ENCODE measurements around the gene CAVIN3.
"Not testable (repeated sequence)": the region's sequence is repeated elsewhere in the genome, so short reads cannot be mapped to it uniquely, and the experiment has no call there.

Gene CAVIN3

DNA sequence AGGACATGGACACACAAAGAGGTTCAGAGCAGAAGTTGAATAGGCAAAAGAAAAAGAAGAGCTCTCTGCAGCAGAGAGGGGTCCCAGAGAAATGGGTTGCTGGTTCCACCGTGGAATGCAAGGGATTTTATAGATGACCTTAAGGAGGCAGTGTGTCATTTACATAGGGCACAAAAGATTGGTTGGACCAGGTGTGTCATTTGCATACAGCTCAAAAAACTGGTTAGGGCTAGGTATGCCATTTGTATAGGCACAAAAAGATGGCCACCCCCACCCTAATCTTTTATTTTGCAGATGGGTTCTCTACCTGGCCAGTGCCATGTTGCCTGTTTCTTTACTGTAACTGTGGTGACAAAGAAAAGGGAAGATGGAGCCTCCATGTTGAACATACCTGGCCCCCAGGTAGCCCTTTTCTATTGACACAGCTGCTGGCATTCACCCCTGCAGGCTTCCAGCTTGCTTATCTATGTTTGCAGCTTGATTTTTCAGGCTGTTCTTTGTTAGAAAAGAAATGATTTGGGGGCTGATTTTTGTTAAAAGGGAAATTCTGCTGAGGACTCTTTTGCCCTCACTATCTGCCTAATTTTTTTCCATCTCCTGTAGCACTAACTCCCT lies 3.1 kb upstream of the CAVIN3 start:
- no peak for DNase-seq

DNA sequence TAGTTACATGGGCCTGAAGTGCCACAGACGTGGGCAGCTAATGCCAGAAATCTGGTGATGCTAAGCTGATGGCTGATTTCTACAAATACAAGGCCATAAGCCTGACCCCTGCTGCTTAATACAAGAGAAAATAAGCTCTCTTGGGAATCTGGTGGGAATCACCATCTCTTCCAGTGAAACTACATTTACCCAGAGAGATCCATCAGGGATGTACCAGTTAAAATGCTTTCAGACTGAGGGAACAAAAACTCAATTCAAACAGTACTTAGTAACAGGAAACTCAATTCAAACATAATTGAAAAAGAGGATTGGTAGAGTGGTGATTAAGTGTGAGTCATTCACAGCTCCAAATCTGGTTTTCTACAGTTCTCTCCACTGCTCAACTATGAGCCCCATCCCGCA lies 1.7 kb upstream of the CAVIN3 start:
- no peak for DNase-seq

DNA sequence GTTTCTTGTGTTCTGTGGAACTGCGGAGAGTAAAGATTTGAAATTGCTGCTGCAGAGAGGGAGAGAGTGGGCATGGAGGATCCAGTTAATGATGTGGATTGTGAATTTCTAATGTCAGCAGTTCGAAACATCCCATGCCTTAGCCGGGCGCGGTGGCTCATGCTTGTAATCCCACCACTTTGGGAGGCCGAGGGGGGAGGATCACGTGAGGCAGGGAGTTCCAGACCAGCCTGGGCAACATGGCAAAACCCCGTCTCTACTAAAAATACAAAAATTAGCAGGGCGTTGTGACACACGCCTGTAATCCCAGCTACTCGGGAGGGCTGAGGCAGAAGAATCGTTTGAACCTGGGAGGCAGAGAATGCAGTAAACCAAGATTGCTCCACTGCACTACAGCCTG lies 1.1 kb upstream of the CAVIN3 start:
- DNase-seq, result no peak

DNA sequence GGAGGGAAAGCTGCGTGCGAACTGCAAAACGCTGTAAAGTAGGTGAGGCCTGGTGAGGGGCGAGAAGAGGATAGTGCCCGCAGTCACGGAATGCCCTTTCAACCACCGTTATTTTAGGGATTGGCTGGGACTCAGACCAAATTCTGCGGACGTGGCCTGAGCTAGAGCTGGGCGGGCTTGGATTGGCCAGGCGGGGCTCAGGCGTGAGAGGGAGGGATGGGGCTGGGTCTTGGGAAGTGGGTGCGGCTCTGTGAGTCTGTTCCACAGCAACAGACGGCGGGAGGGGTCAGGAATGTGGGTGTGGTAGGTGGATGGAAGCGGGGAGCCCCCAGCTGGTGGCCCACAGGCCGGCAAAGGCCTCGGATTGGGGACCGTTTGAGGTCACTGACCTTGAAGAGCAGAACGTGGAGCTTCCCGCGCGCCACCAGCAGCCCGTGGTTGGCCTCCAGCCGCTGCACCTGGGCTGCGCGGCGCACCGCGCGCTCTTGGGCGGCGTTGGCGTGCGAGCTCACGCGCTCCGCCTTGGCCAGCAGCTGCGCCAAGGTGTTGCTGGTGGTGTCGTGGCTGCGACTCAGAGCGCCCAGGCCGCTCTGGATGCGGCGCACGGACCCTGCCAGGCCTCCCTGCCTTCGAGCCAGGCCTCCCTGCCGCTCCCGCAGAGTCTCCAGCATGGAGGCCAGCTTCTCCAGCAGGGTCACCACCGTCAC lies 444 bp downstream of the CAVIN3 start:
- no peak for DNase-seq

DNA sequence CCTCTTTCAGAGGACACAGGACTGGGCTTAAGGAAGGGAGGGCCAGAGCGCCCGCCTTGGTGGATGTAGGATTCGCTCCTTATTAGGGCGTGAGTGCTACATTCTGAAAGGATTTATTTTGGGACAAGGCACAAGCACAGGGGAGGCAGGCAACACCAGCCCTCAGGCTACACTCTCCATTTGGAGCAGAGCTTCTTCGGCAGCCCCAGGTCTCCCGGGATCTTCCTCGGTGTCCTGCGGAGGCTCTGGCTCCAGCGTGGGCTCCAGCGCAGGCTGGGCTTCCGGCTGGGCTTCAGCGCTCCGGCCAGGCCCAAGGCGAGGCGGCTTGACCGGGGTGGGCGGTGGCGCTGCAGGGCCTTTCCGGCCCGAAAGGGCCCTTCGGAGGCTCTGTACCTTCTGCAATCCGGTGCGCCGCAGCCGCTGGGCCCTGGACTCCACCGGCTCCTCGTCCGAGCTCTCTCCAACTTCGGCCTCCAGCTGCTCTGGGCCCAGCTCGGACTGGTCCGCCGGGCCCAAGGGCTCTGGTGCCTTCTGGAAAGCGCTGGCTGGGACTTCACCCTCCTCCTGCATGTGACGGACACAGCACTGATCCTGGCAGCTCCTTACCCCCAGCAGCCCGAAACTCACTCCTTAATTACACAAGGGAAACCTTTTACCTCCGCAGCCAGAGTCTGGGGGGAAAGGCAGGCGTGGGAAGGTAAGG lies 1.1 kb downstream of the CAVIN3 start:
- no peak for DNase-seq

DNA sequence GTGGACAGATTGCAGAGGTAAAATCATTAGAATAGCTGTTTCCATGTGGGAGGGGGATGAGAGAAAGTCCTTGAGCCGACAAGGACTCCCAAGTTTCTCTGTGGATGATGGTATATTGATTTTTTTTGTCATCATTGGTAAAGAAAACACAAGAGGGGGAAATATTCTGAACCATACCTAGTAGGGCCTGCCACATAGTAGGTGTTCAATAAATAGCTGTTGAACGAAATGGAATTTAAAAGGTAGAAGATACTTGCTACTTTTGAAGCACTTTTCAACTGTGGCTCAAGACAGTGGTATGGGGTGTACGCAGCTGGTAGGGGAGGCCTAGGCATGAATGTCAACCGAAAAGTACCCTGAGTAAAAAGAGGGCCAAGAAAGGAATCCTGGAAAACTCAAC lies 2.1 kb downstream of the CAVIN3 start:
- DNase-seq, result no peak

DNA sequence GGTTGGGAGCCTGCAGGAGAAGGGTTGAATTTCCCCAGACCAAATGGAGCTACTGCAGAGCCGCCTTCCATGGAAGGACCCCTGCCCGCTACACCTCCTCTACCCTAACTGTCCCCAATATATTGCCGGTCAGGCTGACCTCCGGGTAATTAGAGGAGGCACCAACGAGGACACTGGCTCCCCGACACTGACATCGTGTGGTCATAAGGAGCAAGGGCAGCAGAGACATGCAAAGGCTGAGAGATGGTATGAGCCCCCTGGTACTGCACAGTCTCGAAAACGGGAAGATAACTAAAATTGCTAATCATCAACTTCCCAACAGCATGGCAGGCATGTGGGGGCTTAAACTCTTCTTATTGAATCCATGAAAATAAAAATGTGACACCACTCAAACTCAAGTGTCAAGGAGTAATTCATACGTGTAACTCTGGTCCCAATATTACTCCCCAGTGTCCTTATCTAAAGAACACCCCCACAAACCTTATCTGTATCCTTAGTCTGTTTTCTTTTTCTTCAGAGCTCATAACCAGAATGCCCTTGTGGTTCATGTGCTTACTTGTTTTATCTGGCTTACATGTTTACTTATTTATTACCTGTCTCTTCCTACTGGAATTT lies 4.4 kb downstream of the CAVIN3 start:
- DNase-seq, result no peak

DNA sequence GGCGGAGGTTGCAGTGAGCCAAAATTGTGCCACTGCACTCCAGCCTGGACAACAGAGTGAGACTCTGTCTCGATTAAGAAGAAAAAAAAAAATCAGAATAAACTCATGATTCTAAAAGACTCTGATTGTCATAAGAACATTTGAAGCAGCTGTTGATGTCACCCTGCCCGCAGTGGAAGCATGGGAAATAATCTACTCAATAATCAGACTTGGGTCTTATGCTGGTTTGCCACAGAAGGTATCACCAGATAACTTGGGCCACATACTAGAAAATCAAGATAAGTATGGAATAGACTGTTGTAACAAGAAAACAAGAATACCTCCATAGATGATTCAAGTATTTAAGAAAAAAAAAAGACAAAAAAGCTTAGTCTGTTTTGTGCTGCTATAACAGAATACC lies 8.2 kb downstream of the CAVIN3 start:
- DNase-seq, result no peak

DNA sequence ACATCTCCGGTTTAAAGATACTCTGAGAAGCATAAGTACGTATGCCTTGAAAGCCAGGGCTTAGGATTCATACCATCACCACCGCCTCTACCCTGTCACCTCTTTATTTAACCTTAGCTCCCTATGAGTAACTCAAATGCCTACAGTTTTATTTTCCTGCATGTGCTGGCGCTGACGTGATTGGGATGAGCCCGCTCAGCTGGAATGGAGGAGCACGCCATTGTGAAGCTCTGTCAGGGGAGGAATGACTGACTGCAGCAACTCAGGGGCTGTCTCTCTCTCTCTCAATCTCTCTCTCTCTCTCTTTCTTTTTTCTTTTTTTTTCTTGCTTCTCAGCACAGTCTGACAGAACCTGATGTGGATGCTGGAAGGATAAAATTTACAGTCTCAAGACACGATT lies 12.4 kb downstream of the CAVIN3 start:
- DNase-seq, result no peak

DNA sequence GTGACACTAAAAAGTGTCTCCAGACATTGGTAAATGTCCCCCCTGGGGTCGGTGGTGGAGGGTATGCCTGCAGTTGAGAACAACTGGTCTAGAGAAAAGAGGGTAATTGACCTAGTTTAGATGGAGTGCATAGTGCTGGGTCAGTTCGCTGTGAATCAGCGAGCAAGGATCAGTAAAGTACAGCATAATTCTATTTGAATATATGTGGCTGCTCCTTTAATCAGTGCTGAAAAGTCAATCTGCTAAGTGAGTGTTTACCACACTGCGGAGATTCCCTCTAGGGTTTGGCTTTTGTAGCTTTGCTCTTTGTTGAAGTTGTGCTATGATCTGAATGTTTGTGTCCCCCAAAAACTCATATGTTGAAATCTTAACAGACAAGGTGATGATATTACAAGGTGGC lies 15.0 kb downstream of the CAVIN3 start:
- DNase-seq, result no peak

DNA sequence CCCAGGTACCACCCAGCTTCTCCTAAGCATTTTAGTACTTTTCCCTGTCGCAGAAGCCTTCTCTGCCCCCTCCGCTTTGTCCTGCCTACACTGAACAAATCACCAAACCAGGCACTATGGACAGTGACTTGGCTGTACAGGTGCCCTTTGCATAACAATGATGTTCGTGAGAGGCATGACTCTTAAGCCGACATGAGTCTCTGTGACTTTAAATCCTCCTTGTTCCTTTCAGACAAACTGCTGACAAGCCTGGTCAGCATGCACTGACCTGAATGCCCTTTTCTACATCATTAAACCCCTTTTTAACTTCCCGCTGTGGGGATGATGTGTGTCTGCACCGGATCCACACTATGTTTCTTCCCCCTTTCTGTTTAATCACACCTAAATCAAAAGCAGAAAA lies 16.6 kb downstream of the CAVIN3 start:
- no peak for DNase-seq

DNA sequence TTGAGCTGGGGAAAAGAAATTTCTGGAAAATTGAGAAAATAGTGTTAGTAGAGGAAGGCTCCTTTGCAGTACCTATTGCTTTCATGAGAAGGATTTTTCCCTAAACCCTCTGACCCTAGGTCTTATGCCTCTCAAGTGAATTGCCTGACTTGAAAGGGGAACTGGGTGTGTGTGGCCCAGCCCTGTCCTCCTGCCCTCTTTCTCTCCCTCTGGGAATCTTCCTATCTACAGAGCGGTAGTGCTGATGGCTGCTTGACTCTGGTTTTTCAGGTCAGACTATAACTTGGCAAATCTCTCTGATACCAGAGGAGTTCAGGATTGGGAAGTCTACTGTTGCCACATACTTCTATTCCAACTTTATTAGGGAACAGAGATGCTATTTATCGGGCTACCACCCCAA lies 19.2 kb downstream of the CAVIN3 start:
- DNase-seq, result no peak

DNA sequence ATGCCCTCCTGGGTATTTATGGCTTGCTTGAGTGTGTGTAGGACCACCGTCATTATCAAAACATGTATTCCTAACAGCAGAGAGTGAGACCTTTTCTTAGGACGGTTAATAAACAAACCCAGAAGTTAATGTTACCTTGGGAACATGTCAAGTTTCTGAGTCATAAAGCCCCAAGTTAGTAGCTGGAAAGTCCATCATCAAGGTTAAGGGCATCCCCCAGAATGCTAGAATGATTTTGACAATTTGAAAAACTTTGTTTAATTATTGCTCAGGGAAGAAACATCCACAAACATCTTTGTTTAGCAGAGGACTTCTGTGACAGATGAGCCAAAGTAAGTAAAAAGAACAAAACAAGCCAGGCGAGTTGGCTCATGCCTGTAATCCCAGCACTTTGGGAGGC lies 20.0 kb downstream of the CAVIN3 start:
- no peak for DNase-seq

DNA sequence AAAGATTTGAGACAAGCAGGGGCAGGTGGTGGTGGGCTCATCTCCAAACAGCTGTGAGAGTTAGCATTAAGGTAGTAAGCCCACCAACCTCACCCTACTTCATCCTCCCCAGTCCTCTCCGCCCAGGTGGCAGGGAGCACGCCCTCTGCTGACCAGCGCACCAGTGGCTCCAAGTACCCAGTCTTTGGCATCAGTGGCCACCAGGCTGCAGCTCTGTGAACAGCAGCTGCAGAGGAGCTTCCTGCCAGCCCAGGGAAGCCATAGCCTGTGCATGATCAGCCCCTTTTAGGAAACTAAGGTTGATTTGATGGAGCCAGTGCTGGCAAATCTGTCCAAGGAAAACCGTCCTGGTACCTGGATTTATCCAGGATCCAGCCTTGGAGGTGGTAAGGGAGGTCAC lies 21.7 kb downstream of the CAVIN3 start:
- DNase-seq, result no peak

DNA sequence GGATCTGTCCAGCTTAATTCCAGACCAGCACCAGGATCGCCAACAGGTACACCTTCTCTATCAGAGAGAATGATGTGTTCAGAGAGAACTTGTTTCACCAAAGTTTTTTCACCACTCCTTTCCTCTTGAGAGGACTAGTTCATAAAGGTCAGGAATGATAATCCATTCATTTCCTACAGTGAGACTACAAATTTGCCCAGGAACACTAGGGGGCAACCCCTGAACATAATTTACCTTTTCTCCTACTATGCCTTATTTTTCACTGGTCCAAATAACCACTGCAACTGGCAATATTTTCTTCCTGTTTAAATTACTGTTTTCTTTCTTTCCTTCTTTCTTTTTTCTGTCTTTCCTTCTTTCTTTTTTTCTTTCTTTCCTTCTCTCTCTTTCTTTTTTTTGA lies 22.5 kb downstream of the CAVIN3 start:
- DNase-seq, result no peak

DNA sequence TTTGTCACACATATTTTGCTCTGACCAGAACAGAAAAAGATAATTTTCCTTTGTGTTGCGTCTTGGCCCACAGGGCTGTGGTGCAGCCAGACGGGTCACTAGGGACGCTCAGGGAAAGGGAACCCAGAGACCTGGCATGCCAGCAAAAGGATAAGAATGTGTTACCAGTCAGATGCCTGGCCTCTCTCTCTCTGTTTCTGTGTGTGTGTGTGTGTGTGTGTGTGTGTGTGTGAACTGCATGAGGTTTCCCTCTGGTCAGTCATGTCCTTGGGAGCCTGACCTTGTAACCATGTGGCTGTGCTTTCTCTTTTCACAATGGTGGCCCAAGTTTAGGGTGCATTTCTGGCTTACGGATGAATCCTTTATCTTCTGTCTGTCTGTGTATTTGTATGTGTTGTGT lies 35.3 kb downstream of the CAVIN3 start:
- DNase-seq, result no peak

DNA sequence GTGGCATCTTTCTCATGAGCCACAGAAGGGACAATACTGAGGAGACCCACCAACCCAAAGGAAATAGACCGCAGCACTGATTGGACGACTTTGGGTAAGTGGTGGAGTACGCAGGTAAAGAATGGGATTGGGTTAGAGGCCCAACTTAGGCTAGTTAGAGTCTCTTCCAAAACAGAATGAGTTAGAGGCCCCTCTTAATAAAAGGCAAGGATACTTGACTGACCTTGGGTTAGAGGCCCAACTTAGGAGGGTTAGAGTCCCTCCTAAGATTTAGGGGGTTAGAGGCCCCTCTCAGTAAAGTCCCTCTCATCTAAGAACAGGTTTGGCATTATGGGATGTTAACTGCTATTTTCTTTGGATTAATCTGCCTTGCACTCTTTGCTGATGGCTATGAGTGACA lies 36.1 kb downstream of the CAVIN3 start:
- no peak for DNase-seq

DNA sequence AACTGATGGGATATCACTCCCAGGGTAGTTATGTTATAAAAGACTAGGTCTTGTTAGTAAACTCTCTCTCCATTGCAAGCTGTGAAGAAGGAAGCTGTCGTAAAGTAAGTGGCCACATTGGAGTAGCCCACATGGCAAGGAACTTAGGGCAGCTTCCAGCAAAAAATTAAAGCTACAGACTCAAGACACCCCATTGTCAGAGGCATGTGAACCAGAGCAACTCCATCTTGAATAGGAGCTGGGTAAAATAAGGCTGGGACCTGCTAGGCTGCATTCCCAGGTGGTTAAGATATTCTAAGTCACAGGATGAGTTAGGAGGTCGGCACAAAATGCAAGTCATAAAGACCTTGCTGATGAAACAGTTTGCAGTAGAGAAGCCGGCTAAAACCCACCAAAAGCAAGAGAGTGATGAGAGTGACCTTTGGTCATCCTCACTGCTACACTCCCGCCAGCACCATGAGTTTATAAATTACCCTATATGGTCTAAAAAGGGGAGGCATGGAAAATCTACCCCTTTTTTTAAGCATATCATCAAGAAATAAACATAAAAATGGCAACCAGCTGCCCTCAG lies 36.8 kb downstream of the CAVIN3 start:
- no peak for DNase-seq

DNA sequence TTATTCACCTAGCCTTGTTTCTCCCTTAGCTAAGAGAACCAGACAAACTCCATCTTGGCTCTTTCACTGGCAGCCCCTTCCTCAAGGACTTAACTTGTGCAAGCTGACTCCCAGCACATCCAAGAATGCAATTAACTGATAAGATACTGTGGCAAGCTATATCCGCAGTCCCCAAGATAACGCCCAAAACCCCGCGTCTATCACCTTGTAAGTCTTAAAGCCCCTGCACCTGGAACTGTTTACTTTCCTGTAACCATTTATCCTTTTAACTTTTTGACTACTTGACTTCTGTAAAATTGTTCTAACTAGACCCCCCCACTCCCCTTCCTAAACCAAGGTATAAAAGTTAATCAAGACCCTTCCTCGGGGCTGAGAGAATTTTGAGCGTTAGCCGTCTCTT lies 39.5 kb downstream of the CAVIN3 start:
- not testable (repeated sequence) for DNase-seq

DNA sequence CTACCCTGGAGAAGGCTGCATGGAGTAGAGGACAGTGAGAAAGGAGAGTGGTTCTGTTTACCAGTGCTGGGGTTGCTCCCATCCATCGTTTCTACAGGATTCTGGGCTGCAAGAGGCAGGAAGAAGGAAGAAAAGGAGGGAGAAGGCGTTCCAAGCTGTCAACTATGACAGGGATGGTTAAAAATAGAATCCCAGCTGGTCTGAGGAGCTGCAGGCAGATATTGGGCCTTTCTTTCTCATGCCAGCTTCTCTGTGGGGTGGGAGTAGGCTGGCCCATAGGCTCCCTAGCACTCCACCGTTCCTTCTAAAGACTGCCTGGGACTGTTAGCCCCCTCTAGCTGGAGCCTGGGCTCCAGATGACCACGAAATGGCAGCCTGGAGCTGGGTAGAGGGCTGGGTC lies 47.1 kb downstream of the CAVIN3 start:
- no peak for DNase-seq

DNA sequence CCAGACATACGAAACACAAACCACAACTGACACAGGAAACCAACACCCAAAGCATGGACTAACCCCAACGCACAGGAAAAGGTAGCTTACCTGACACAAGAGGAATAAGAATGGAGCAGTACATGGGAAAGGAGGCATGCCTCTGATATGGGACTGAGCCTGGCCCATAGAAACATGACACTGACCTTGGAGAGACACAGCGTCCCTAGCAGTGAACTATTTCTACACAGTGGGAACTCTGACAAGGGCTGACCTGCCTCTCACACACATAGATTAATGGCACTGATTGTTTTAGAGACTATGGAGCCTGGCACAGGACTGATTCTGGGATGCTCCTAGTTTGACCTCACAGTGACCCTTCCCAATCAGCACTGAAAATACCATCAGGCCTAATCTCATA lies 48.7 kb downstream of the CAVIN3 start:
- DNase-seq, result no peak

DNA sequence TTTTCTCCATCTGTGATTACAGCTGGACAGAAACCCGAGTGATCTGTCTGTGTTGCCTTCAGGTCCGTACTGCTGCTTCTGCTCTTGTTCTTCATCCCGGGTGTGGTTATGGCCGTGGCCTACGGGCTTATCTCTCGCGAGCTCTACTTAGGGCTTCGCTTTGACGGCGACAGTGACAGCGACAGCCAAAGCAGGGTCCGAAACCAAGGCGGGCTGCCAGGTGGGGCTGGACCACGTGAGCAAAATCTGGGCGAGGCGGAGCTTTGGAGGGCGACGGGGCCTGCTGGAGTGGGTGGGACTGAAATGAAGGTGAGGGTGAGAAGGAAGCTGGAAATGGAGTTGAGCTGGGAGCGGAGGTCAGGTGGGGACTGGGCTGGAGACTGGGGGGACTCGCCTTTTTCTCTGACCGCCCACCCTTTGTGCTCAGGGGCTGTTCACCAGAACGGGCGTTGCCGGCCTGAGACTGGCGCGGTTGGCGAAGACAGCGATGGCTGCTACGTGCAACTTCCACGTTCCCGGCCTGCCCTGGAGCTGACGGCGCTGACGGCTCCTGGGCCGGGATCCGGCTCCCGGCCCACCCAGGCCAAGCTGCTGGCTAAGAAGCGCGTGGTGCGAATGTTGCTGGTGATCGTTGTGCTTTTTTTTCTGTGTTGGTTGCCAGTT lies 49.6 kb downstream of the CAVIN3 start:
- no peak for DNase-seq

DNA sequence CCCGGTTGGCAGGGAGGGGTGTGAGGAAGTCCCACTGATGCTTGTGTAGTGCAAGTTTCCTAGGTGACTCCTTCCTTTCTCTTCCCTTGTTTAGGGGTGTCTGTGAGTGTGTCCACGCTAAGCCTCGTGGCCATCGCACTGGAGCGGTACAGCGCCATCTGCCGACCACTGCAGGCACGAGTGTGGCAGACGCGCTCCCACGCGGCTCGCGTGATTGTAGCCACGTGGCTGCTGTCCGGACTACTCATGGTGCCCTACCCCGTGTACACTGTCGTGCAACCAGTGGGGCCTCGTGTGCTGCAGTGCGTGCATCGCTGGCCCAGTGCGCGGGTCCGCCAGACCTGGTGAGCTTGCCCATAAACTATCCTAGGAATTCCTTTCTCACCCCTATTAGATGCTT lies 50.3 kb downstream of the CAVIN3 start:
- no peak for DNase-seq
